EL (cell line): Measurements from ENCODE around the gene ENGASE.

Experiments
- DNase-seq: peaks from one replicate; pipeline ENCODE4 v3.0.0-alpha.2; 2016

The ENGASE gene

DNA sequence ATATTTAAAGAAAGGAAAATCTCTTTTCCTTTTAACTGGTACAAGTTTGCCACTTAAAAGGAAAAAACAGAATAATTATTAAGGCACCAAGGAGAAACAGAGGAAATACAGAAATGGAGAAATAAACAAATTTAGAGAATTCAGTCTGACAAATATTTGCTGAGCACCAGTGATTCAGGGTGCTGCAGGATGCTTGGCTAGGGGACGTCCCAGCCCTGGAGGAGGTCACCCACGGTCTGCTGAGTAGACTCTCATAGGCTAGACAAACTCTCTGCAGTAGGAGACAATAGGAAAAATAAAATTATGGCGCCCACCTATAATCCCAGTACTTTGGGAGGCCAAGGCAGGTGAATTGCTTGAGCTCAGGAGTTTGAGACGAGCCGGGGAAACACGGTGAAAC, 34.7 kb upstream of the ENGASE start:
- DNase-seq = no peak

DNA sequence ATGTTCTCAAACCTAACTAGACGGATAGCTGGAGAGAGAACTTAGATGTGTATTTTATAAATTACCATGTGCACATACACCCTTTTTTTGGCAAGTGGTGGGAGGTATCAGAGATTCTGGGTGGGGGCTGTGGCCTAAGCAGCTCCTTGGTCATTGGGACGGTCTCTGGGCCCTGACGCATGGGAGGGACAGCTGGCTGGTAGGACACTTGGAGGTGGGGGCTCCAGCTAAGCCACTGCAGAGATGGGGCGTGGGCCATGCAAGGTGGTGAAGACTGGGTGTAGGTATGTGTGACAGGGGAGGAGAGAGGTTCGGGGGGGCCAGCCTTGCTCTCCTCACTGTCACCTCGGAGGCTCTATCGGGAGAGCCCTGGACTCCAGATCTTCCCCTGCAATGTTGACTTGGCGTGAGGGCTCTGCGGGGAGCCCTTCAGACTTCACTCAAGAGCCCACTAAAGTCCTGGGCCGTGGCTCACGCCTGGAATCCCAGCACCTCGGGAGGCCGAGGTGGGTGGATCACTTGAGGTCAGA, 33.5 kb upstream of the ENGASE start:
- DNase-seq = no peak

DNA sequence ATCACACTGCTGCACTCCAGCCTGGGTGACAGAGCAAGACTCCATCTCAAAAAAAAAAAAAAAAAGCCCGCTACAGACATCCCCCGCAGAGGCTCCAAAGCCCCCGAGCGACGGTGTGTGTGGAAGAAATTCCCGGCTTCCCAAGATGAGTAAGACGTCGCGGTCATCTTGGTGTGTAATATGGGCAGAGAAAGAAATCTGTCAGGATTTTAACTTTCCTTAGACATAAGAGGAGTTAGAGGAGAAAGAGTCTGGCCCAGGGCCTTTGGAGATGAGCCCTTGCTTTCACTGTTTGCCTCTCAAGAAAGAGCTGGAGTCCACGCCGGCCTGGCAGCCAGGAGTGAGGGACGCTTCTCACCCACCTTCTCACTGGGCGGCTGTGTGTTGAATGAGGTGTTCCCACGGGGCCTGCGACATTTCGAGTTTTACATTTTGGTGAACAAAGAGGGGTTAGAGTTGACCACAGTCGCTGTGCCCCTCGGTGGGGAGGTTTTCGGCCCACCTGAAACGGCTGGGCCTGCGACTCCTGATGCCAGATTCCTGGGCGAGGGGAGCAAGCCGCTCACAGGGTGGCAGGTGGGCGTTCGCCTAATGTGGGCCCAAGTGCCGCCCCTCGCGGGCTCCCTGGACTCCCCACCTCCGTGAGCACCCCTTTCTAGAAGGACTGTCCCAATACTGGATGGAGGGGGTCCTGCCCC, 32.8 kb upstream of the ENGASE start:
- DNase-seq = no peak

DNA sequence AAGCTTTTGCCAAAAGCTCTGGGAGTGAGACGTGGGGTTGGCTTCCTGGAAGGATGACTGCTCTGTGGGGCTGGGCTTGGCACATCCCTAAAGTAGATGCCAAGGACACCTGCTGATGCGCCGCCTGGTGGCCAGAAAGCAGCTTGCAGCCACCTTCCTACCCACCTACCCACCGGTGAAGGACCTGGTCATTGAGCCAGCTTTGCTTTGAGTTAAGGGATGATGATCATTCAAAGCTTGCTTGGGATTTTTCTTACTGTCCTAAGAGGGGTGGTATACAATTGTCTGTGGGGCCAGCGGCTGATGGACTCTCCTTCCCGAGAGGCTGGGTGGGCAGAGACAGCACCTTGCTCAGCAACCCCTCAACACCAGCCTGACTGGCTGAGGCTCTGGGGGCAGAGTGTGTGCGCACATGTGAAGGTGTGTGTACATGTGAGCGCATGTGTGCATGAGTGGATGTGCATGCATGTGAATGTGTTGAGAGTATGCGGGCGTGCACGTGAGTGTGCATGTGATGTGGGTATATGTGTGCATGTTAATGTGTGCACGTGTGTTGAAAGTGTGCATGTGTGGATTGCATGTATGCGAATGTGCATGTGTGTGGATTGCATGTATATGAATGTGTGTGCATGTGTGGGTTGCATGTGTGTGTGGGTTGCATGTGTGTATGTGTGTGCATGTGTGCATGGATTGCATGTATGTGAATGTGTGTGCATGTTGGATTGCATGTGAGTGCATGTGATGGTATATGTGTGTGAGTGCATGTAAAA, 32.0 kb upstream of the ENGASE start:
- peak; percentile 57 for DNase-seq

DNA sequence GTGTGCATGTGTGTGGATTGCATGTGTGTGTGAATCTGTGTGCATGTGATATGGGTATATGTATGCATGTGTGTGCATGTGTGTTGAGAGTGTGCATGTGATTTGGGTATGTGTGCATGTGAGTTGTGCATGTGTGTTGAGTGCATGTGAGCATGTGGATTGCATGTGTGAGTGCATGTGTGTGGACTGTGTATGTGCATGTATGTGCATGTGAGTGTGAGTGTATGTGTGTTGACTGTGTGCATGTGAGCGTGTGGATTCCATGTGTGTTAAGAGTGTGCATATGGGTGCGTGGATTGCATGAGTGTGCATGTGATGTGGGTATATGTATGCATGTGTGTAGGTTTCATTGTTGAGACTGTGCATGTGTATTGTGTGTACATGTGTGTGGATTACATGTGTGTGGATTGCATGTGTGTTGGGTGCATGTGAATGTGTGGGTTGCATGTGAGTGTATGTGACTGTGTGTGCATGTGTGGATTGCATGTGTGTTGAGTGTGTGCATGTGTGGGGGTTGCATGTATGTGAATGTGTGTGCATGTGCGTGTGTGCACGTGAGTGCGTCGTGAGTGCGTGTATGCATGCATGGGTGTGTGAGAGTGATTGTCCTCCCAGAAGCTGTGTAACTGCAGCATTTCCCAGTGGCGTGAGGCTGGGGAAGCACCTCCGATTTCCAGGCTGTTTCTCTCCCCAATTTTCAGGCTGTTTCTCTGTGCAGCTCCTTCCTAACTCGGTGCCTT, 31.3 kb upstream of the ENGASE start:
- no peak for DNase-seq

DNA sequence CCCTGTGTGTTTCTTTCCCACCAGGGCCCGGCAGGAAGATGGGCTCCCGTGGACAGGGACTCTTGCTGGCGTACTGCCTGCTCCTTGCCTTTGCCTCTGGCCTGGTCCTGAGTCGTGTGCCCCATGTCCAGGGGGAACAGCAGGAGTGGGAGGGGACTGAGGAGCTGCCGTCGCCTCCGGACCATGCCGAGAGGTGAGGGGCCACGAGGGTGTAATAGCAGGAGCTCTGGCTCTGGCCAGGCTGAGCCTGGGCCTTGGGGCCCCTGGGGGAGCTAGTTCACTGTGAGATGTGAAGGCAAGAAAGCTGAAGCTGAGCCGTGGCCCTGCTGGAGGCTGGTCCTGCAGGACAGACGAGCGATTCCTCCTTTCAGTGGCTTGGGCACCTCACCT, 30.7 kb upstream of the ENGASE start:
- DNase-seq = no peak

DNA sequence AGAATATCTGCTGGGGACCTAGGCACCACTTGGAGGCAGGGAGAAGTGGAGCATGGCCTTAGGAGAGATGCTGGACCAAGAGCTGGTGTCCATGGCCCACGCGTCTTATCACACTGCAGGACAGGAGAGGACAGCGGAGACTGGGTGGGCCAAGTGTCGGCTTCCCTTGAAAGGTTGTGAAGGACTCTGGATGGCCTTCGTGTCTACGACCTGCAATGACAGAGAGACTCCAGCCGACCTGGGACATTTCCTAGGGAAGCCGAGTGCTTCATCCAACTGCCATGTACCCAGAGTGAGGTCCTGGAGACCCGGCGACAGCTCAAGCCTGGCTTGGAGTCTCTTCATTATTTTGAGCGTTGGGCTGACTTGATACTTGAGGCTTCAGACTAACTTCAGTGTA, 30.2 kb upstream of the ENGASE start:
- no peak for DNase-seq

DNA sequence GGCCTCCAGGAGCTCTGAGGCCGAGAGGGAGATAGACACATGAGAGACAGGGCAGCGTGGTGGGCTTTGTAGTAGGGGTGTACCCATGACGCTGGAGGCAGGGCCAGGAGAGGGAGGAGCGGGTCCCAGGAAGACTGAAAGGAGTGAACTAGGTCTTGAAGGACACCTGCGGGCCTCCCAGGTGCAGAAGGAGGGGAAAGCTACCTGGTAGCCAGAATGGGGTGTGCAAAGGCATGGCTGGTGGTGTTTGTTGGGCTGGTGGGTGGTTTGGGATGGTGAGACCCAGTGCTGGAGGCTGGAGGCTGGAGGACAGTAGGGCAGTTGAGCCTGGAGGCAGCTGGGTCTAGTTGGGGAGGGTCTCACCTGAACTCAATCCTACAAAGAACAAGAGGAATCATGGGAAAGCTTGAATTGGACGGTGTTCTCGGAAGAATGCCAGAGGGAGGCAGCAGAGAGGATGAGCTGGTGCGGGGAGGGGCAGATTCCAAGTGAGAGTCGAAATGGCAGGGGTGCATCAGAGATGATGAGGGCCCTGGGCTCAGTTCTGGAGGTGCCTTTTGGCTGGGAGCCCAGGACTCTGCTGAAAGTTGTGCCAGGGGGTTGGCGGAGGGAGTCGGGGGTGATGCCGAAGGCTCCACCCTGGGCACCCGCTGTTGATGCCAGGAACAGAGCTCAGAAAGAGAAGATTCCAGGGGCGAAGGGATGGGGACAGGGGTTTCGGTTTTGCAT, 29.5 kb upstream of the ENGASE start:
- DNase-seq = no peak

DNA sequence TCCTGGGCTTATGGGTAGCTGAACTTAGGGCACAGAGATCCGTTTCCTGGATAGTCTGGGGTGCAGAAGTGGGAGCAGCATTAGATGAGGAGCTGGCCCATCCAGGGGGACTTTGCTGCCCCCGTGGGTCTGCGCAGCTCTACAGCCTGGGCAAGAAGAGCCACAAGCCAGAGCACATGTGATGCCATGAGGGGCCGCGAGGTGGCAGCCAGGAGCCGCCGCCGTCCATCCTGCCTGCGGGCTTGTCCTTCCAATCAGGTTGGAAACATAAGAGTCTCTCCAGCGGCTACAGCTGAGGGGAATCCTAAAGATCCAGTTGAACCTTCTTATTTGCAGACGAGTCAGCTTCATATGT, 28.8 kb upstream of the ENGASE start:
- peak; percentile 66 for DNase-seq

DNA sequence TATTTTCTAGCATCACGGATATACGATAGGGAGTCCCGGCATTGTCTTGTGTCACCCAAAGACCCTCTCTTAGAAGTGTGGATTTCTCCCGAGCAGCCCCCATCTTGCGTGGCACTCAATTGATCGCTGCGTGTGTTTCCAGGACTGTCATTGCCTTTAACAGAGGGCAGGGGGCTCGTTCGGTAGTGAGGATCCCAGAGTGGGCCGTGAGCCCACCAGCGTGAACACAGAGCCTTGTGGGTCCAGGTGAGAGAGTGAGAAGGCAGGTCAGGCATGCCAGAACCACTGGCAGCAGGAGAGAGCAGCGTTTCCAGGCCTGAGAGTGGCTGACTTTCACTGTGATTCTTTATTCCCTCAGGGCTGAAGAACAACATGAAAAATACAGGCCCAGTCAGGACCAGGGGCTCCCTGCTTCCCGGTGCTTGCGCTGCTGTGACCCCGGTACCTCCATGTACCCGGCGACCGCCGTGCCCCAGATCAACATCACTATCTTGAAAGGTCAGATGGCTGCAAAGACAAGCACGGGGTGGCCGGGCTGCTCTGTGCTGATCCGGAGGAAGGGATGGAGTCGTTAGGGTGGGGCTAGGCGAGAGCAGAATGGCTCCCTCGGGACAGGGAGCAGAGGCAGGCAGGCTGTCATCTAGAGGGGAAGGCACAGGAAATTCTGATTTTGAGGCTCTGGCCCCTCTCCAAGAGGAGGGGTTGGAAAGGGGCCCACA, 28.3 kb upstream of the ENGASE start:
- DNase-seq = no peak

DNA sequence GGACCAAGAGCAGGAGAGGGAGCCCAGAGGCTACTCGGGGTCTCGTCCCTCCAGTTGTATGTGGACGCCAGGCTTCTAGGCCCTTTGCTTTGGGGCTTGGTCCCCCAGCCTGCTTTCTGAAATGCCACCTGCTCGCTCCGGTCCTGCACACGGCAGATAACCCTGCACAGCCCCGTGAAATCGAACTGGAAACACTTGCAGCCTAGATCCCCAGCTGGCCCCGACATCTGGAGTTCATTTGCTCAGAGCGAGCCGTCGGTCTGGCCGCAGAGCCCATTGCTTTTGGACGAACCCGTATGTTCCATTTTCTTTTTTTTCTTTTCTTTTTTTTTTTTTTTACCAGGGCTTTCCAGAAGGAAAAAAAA, 27.7 kb upstream of the ENGASE start:
- no peak for DNase-seq

DNA sequence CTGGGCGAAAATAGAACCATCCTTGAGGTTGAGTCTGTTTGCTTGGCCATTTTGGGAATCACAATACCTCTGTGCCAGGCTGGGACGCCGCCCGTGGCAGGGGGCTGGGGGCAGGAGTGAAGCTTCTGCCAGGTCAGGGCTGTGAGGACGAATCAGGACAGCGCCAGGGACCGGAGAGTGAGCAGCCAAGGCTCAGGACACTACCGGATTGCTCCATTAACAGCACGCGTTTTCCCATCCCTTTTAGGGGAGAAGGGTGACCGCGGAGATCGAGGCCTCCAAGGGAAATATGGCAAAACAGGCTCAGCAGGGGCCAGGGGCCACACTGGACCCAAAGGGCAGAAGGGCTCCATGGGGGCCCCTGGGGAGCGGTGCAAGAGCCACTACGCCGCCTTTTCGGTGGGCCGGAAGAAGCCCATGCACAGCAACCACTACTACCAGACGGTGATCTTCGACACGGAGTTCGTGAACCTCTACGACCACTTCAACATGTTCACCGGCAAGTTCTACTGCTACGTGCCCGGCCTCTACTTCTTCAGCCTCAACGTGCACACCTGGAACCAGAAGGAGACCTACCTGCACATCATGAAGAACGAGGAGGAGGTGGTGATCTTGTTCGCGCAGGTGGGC, 27.2 kb upstream of the ENGASE start:
- no peak for DNase-seq

DNA sequence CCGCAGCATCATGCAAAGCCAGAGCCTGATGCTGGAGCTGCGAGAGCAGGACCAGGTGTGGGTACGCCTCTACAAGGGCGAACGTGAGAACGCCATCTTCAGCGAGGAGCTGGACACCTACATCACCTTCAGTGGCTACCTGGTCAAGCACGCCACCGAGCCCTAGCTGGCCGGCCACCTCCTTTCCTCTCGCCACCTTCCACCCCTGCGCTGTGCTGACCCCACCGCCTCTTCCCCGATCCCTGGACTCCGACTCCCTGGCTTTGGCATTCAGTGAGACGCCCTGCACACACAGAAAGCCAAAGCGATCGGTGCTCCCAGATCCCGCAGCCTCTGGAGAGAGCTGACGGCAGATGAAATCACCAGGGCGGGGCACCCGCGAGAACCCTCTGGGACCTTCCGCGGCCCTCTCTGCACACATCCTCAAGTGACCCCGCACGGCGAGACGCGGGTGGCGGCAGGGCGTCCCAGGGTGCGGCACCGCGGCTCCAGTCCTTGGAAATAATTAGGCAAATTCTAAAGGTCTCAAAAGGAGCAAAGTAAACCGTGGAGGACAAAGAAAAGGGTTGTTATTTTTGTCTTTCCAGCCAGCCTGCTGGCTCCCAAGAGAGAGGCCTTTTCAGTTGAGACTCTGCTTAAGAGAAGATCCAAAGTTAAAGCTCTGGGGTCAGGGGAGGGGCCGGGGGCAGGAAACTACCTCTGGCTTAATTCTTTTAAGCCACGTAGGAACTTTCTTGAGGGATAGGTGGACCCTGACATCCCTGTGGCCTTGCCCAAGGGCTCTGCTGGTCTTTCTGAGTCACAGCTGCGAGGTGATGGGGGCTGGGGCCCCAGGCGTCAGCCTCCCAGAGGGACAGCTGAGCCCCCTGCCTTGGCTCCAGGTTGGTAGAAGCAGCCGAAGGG, 26.4 kb upstream of the ENGASE start:
- no peak for DNase-seq

DNA sequence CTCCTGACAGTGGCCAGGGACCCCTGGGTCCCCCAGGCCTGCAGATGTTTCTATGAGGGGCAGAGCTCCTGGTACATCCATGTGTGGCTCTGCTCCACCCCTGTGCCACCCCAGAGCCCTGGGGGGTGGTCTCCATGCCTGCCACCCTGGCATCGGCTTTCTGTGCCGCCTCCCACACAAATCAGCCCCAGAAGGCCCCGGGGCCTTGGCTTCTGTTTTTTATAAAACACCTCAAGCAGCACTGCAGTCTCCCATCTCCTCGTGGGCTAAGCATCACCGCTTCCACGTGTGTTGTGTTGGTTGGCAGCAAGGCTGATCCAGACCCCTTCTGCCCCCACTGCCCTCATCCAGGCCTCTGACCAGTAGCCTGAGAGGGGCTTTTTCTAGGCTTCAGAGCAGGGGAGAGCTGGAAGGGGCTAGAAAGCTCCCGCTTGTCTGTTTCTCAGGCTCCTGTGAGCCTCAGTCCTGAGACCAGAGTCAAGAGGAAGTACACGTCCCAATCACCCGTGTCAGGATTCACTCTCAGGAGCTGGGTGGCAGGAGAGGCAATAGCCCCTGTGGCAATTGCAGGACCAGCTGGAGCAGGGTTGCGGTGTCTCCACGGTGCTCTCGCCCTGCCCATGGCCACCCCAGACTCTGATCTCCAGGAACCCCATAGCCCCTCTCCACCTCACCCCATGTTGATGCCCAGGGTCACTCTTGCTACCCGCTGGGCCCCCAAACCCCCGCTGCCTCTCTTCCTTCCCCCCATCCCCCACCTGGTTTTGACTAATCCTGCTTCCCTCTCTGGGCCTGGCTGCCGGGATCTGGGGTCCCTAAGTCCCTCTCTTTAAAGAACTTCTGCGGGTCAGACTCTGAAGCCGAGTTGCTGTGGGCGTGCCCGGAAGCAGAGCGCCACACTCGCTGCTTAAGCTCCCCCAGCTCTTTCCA, 25.5 kb upstream of the ENGASE start:
- no peak for DNase-seq

DNA sequence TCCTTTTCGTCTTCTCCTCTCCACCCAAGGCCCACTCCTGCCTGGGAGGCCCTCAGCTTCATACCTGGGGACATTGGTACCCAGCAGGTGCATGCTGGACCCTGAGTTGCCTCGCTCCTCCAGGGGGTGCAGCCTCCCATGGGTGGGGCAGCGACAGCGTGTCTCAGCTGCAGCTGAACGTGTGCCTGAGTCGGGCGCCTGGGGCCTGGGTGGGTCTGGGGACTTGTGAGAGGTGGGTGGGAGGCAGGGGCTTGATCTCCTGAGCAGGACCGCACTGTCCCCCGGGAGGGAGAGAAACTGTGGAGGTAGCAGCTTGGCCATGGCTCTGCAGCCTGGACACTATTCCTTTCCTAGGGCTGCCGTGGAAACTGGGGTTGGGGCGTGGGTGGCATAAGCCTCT, 24.8 kb upstream of the ENGASE start:
- DNase-seq = no peak

DNA sequence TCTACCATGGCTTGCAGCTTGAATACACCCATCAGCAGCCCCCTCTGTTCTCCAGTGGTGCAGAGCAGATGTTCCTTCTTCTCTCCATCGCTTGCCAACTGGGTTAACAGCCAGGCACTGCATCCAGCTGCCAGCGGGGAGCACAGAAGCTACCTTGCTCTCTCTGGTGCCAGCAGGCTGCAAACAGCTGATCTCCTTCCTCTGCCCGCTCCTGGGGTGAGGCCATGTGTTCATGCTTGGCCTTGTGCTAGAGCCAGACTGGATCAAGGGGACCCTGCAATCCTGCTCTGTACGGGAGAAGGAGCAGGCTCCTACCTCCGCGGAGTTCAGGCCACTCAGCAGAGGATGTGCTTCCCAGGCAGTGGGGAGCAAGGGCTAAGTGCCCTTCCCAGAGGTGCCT, 24.1 kb upstream of the ENGASE start:
- DNase-seq = no peak

DNA sequence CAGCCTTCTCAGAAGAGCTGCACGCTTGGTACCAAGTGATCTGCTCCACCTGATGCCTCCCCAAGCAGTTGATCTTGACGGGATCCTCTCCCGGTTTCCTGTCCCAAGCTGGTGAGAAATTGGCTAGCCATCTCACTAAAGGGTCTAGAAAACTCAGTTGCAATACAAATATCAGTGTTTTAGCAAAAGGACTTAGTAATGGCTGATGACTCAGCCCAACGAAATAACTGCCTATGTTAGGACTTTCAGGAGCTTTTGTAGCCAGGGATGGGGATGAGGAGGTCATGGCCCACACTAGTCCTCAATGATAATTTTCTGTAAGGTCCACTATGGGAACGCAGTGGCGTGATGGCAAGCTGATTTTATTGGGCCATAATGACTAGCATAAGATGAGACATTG, 23.3 kb upstream of the ENGASE start:
- DNase-seq = no peak

DNA sequence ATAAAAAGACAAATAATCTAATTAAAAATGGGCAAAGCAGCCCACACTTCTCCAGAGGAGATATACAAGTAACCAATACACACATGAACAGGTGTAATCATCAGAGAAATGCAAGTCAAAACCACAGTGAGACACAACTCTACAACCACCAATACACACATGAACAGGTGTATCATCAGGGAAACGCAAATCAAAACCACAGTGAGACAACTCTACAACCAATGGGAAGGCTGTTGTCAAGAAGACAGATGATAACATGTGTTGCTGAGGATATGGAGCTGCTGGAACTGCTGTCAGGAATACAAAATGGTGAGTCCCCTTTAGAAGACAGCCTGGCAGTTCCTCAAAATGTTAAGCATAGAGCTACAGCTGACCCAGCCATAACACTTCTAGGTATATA, 22.5 kb upstream of the ENGASE start:
- DNase-seq = no peak

DNA sequence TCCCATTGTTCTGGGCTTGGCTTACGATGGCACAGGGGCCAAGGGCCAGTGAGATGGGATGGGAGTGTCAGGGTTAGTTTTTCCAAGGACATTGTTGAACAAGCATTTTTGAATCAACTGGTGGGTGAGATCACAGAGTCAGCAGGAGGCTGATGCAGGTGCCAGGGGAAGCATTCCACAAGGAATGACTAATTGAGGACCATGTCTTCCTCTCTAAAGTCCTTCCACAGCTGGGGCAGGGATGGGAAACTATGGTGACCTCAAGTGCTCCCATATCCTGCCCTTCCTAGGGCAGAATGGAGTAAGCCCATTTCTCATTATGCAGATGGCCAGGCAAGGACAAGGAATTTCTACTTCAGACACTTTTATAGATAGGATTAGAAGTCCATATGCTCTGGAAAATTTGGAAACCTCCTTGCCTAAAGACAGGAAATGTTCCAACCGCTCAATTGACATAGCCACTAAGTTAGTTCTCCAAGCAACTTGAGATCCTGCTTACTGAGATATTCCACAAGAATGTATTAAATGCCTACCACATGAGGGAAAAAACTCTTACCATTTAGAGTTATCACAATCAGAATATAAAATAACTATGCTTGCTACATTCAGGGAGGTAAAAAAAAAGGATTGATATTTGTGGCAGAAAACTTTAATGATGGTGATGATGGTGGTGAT, 21.2 kb upstream of the ENGASE start:
- DNase-seq = peak; percentile 60
